ENCODE results near the gene PSMB1.
"Not testable (repeated sequence)": the region's sequence is repeated elsewhere in the genome, so short reads cannot be mapped to it uniquely, and the experiment has no call there.

The PSMB1 gene

DNA sequence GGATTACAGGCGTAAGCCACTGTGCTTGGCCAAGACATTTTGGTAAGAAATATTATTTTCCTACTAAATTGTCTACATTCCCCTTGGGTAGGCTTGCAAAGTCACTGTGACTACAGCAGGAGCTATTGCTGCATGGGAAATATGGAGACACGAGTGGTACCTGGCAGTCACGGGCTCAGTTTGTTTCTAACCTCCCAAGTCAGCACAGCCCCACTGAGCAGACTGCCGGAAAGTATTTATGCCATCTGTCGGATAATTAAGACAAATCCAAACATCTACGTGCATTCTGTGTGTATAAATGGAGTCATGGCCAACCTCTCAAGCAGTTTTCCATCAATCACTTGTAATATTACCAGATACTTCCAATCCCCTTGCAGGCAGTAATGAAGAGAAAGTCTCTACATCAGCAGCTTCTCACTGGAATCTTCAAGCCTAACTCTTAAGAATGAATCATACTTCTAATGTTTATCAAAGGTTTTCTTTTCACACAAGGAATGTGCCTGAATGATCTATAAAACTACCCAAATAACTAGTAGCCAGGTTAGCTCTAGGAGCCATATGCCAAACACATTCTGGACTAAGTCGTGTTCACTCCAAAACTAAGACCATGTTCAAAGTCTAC is 20.1 kb downstream of the PSMB1 start:
- Histone ChIP-seq H3K27ac (ENCODE audit: low read length) (no peak overlapping the region), H3K9ac (ENCODE audit: low read length) (no peak overlapping the region), H3K27me3 (ENCODE audit: control insufficient read depth, insufficient read depth, low read length) (no peaks in the 10 kb centered on the region), H3K36me3 (ENCODE audit: control insufficient read depth, low read depth, low read length) (peaks cover 47% of the 10 kb centered on the region), H3K9me3 (ENCODE audit: control insufficient read depth, low read depth, low read length) (no peaks in the 10 kb centered on the region), H3K4me3 (ENCODE audit: low read length) (no peak overlapping the region), H3K4me1 (ENCODE audit: control insufficient read depth, low read depth, low read length) (no peaks in the 10 kb centered on the region)

DNA sequence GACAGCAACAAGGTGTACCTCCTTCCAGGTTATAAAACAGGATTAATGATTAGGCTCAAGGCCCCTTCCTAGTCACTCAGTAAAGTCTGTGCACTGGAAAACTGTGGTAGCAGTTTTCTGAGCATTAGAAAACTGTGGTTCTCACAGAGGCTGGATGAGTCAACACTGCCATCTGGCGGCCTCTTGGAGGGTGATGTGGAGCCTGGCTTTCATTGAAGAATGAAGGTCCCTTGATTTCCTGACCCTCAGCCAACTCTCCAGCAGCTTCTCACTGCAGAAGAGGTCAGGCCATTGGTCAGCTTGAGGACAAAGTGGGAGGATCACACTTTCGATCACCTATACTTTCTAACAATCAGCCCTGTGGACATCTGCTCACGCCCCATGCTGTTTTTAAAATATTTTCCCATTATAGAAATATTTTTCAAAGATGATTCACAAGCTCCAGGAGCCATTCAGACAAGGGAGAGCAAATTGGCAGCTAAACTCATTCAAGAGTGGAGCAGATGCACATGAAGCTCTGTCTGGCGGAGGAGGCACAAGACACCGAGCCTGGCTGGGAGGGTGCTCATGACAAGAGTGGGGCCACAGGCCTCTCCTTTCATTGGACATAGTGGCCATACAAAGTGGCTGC is 23.2 kb downstream of the PSMB1 start:
- Histone ChIP-seq H3K27ac (ENCODE audit: low read length) (no peak overlapping the region), H3K9me3 (ENCODE audit: control insufficient read depth, low read depth, low read length) (no peaks in the 10 kb centered on the region), H3K36me3 (ENCODE audit: control insufficient read depth, low read depth, low read length) (peaks cover 17% of the 10 kb centered on the region), H3K27me3 (ENCODE audit: control insufficient read depth, insufficient read depth, low read length) (no peaks in the 10 kb centered on the region), H3K4me3 (ENCODE audit: low read length) (no peak overlapping the region), H3K9ac (ENCODE audit: low read length) (no peak overlapping the region), H3K4me1 (ENCODE audit: control insufficient read depth, low read depth, low read length) (no peaks in the 10 kb centered on the region)

DNA sequence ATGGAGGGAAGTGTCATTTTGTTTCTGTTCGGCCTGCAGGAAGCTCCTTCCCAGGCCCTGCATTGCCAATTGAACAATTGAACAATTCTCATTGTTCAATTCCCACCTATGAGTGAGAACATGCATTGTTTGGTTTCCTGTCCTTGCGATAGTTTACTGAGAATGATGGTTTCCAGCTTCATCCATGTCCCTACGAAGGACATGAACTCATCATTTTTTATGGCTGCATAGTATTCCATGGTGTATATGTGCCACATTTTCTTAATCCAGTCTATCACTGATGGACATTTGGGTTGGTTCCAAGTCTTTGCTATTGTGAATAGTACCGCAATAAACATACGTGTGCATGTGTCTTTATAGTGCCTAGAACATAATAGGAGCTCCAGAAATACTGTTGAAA is 25.1 kb downstream of the PSMB1 start:
- not testable (repeated sequence) for H3K9ac ChIP-seq (ENCODE audit: low read length); H3K27me3 ChIP-seq (ENCODE audit: control insufficient read depth, insufficient read depth, low read length); H3K4me3 ChIP-seq (ENCODE audit: low read length); H3K9me3 ChIP-seq (ENCODE audit: control insufficient read depth, low read depth, low read length); H3K27ac ChIP-seq (ENCODE audit: low read length); H3K36me3 ChIP-seq (ENCODE audit: control insufficient read depth, low read depth, low read length); H3K4me1 ChIP-seq (ENCODE audit: control insufficient read depth, low read depth, low read length)

GRCh38 chr6:170525795-170526194 is 27.3 kb downstream of the PSMB1 start:
- no peak overlapping the region for H3K4me3 ChIP-seq (ENCODE audit: low read length)
- H3K36me3 ChIP-seq (ENCODE audit: control insufficient read depth, low read depth, low read length): no peaks in the 10 kb centered on the region
- no peak overlapping the region for H3K9ac ChIP-seq (ENCODE audit: low read length)
- H3K27ac ChIP-seq (ENCODE audit: low read length): no peak overlapping the region
- no peaks in the 10 kb centered on the region for H3K4me1 ChIP-seq (ENCODE audit: control insufficient read depth, low read depth, low read length)
- no peaks in the 10 kb centered on the region for H3K9me3 ChIP-seq (ENCODE audit: control insufficient read depth, low read depth, low read length)
- no peaks in the 10 kb centered on the region for H3K27me3 ChIP-seq (ENCODE audit: control insufficient read depth, insufficient read depth, low read length)

- no peaks in the 10 kb centered on the region for H3K4me1 ChIP-seq (ENCODE audit: control insufficient read depth, low read depth, low read length)
- no peaks in the 10 kb centered on the region for H3K27me3 ChIP-seq (ENCODE audit: control insufficient read depth, insufficient read depth, low read length)
- no peak overlapping the region for H3K4me3 ChIP-seq (ENCODE audit: low read length)
- H3K9me3 ChIP-seq (ENCODE audit: control insufficient read depth, low read depth, low read length): no peaks in the 10 kb centered on the region
- no peaks in the 10 kb centered on the region for H3K36me3 ChIP-seq (ENCODE audit: control insufficient read depth, low read depth, low read length)
- H3K9ac ChIP-seq (ENCODE audit: low read length): no peak overlapping the region
- H3K27ac ChIP-seq (ENCODE audit: low read length): no peak overlapping the region
Observed at GRCh38 chr6:170524172-170524502, 29.0 kb downstream of the PSMB1 start.

DNA sequence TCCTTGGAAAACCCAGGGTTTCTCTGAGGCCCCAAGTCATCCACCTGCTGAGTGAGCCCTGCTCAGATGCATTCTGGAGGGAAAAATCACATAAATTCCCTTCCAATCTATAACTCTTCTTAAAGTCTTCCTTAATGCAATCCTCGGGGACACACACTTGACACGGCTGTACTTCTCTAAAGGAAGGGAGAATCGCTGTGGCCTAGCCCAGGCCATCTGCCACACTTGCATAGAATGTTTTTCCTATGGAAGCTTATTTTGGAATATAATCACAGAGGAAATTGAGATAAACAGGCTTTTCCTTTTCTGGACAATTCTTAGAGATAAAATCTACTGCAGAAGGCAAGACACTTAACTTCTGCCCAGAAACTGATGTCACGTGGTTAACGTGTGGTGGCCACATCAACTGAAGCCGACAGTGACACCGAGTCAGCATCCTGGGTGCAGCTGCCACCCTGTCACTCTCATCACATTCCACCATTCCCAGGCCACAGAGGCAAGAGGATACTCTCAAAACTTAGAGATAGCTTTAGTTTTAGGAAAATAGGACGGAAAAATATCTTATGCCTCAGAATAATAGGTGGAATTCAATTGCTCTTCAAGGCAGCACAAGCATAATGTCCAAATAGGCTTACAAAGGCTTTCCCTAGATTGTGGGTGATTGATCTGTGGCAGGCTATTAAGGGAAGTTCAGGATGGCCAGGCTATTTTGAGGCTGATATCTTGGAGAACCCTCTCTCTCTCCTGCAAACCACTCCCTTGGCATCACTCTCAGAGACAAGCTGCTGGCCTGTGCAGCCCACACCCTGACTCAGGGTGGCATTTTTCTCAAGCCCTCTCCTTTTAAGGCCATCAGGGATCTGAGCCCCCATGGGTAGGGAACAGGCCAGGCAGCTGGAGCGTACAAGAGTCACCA is 29.6 kb downstream of the PSMB1 start:
- Histone ChIP-seq H3K9ac (ENCODE audit: low read length) (no peak overlapping the region), H3K27ac (ENCODE audit: low read length) (no peak overlapping the region), H3K27me3 (ENCODE audit: control insufficient read depth, insufficient read depth, low read length) (no peaks in the 10 kb centered on the region), H3K4me1 (ENCODE audit: control insufficient read depth, low read depth, low read length) (no peaks in the 10 kb centered on the region), H3K36me3 (ENCODE audit: control insufficient read depth, low read depth, low read length) (no peaks in the 10 kb centered on the region), H3K4me3 (ENCODE audit: low read length) (no peak overlapping the region), H3K9me3 (ENCODE audit: control insufficient read depth, low read depth, low read length) (no peaks in the 10 kb centered on the region)

- Histone ChIP-seq H3K4me3 (ENCODE audit: low read length) (no peak overlapping the region), H3K36me3 (ENCODE audit: control insufficient read depth, low read depth, low read length) (no peaks in the 10 kb centered on the region), H3K4me1 (ENCODE audit: control insufficient read depth, low read depth, low read length) (no peaks in the 10 kb centered on the region), H3K9ac (ENCODE audit: low read length) (no peak overlapping the region), H3K27me3 (ENCODE audit: control insufficient read depth, insufficient read depth, low read length) (no peaks in the 10 kb centered on the region), H3K9me3 (ENCODE audit: control insufficient read depth, low read depth, low read length) (no peaks in the 10 kb centered on the region), H3K27ac (ENCODE audit: low read length) (no peak overlapping the region)
Observed at GRCh38 chr6:170522565-170523183, 30.4 kb downstream of the PSMB1 start.

- no peak overlapping the region for H3K4me3 ChIP-seq (ENCODE audit: low read length)
- no peaks in the 10 kb centered on the region for H3K4me1 ChIP-seq (ENCODE audit: control insufficient read depth, low read depth, low read length)
- H3K9ac ChIP-seq (ENCODE audit: low read length): no peak overlapping the region
Observed at GRCh38 chr6:170516783-170517616, 36.1 kb downstream of the PSMB1 start.

DNA sequence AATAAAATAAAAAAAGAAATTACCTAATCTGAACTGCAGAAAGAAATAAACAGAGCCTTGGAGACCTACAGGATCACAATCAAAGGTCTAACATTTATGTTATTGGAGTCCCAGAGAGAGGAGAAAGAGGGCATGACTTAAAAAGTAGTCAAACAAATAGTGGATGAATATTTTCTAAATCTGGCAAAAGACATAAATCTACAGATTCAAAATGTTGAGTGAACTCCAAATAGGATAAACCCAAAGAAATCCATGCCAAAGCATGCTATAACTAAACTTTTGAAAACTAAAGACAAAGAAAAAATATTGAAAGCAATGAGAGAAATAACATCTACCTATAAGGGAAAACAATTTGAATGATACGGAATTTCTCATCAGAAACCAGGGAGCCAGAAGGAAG is 38.2 kb downstream of the PSMB1 start:
- no peak overlapping the region for H3K9ac ChIP-seq (ENCODE audit: low read length)

More at GRCh38 chr6:170516783-170517616, 36.1 kb downstream of the PSMB1 start:
- Histone ChIP-seq H3K27ac (ENCODE audit: low read length) (no peak overlapping the region), H3K27me3 (ENCODE audit: control insufficient read depth, insufficient read depth, low read length) (no peaks in the 10 kb centered on the region), H3K36me3 (ENCODE audit: control insufficient read depth, low read depth, low read length) (no peaks in the 10 kb centered on the region), H3K9me3 (ENCODE audit: control insufficient read depth, low read depth, low read length) (peaks cover 3% of the 10 kb centered on the region)

DNA sequence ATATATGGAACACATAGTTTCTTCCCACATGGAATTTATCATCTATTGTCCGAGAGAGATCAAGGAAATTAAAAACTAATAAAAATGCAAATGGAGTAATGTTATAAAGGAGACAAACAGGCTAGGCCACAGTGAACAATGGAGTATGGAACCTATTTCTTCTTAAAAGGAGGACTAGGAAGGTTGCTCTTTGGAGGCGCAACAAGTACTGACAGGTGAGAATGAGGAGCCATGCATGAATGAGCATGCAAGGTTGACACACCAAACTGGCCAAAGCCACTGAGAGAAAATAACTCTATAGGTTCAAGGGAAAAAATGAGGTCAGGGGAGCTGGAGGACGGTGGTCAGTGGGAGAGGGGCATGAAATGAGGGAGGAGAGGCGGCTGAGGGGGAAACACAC is 40.9 kb downstream of the PSMB1 start:
- H3K36me3 ChIP-seq (ENCODE audit: control insufficient read depth, low read depth, low read length): no peaks in the 10 kb centered on the region
- H3K27ac ChIP-seq (ENCODE audit: low read length): no peak overlapping the region
- no peaks in the 10 kb centered on the region for H3K27me3 ChIP-seq (ENCODE audit: control insufficient read depth, insufficient read depth, low read length)
- peaks cover 3% of the 10 kb centered on the region for H3K9me3 ChIP-seq (ENCODE audit: control insufficient read depth, low read depth, low read length)
- no peak overlapping the region for H3K9ac ChIP-seq (ENCODE audit: low read length)
- H3K4me3 ChIP-seq (ENCODE audit: low read length): no peak overlapping the region
- H3K4me1 ChIP-seq (ENCODE audit: control insufficient read depth, low read depth, low read length): no peaks in the 10 kb centered on the region

More for the DNA sequence above, 38.2 kb downstream of the PSMB1 start:
- Histone ChIP-seq H3K27me3 (ENCODE audit: control insufficient read depth, insufficient read depth, low read length) (no peaks in the 10 kb centered on the region), H3K4me3 (ENCODE audit: low read length) (no peak overlapping the region), H3K36me3 (ENCODE audit: control insufficient read depth, low read depth, low read length) (no peaks in the 10 kb centered on the region), H3K9me3 (ENCODE audit: control insufficient read depth, low read depth, low read length) (peaks cover 3% of the 10 kb centered on the region), H3K27ac (ENCODE audit: low read length) (no peak overlapping the region), H3K4me1 (ENCODE audit: control insufficient read depth, low read depth, low read length) (no peaks in the 10 kb centered on the region)

DNA sequence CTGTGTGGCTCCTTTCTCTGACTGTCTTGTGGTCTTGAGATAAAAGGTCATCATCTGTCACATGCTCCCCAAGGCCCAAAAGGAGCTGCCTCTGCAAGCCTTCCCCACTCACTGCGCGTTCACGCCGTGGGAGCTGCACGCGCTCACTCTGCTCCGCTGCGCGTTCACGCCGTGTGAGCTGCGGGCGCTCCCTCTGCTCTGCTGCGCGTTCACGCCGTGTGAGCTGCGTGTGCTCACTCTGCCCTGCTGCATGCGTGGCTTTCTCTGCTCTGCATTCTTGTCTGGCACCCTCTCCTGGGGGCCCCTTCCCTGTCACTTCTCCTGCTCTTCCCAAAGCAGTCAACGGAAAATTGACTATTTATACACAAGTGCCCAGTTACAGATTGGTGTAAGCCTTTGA is 42.5 kb downstream of the PSMB1 start:
- Histone ChIP-seq H3K9ac (ENCODE audit: low read length) (no peak overlapping the region), H3K4me3 (ENCODE audit: low read length) (no peak overlapping the region), H3K9me3 (ENCODE audit: control insufficient read depth, low read depth, low read length) (peaks cover 3% of the 10 kb centered on the region), H3K27ac (ENCODE audit: low read length) (no peak overlapping the region), H3K4me1 (ENCODE audit: control insufficient read depth, low read depth, low read length) (no peaks in the 10 kb centered on the region), H3K36me3 (ENCODE audit: control insufficient read depth, low read depth, low read length) (no peaks in the 10 kb centered on the region), H3K27me3 (ENCODE audit: control insufficient read depth, insufficient read depth, low read length) (no peaks in the 10 kb centered on the region)

Measured in iPS-18a (cell line).